Nephron progenitor cell (in vitro differentiated cells): ENCODE data around the gene DCLK2.

Experiments
- DNase-seq: peaks from one replicate; pipeline ENCODE4 v3.0.0; 2021
- H3K27ac Mint-ChIP-seq: 2 replicates; pipeline ENCODE4 v1.8.0; 2021; ENCODE audit warnings: mild to moderate bottlenecking, moderate library complexity, mixed read lengths
- H3K27me3 Mint-ChIP-seq: 2 replicates; pipeline ENCODE4 v1.8.0; 2021; ENCODE audit warnings: mild to moderate bottlenecking, low read depth, mixed read lengths; ENCODE audit not compliant: poor library complexity
- H3K36me3 Mint-ChIP-seq: 2 replicates; pipeline ENCODE4 v1.8.0; 2021; ENCODE audit warnings: low read depth, mixed read lengths
- H3K4me1 Mint-ChIP-seq: 2 replicates; pipeline ENCODE4 v1.8.0; 2021; ENCODE audit warnings: mixed read lengths
- H3K4me3 Mint-ChIP-seq: 2 replicates; pipeline ENCODE4 v1.8.0; 2021; ENCODE audit warnings: mild to moderate bottlenecking, moderate library complexity, mixed read lengths
- H3K9me3 Mint-ChIP-seq: 2 replicates; pipeline ENCODE4 v1.8.0; 2021; ENCODE audit warnings: mild to moderate bottlenecking, moderate library complexity, mixed read lengths
- CTCF ChIP-seq: fragments of 200-600 bp; sonication (generic); IDR thresholded peaks from 2 replicates; pipeline ENCODE4 v1.5.0; 2021; ENCODE audit warnings: antibody characterized with exemption

Gene DCLK2

GRCh38 chr4:150280081-150280895 is 202.0 kb downstream of the DCLK2 start:
- Mint-ChIP-seq H3K27ac (peak overlapping the region; percentile 89), H3K27me3 (no peaks in the 10 kb centered on the region), H3K4me3 (no peak overlapping the region), H3K4me1 (peaks cover 23% of the 10 kb centered on the region), H3K9me3 (peaks cover 25% of the 10 kb centered on the region), H3K36me3 (peaks cover 42% of the 10 kb centered on the region)
- DNase-seq: no peak
- no peak for TF ChIP-seq CTCF

- Mint-ChIP-seq H3K27ac (peak overlapping the region; percentile 89), H3K4me3 (no peak overlapping the region), H3K27me3 (no peaks in the 10 kb centered on the region), H3K9me3 (peaks cover 18% of the 10 kb centered on the region), H3K36me3 (peaks cover 35% of the 10 kb centered on the region), H3K4me1 (peaks cover 23% of the 10 kb centered on the region)
- no peak for TF ChIP-seq CTCF
- DNase-seq: no peak
Measured at GRCh38 chr4:150280975-150281374, 202.7 kb downstream of the DCLK2 start.

GRCh38 chr4:150283689-150284088 is 205.4 kb downstream of the DCLK2 start:
- H3K27me3 Mint-ChIP-seq: no peaks in the 10 kb centered on the region
- TF ChIP-seq CTCF: no peak
- peaks cover 21% of the 10 kb centered on the region for H3K36me3 Mint-ChIP-seq
- H3K9me3 Mint-ChIP-seq: peaks cover 3% of the 10 kb centered on the region
- DNase-seq: no peak
- H3K4me3 Mint-ChIP-seq: no peak overlapping the region
- peaks cover 25% of the 10 kb centered on the region for H3K4me1 Mint-ChIP-seq
- H3K27ac Mint-ChIP-seq: no peak overlapping the region

- no peak overlapping the region for H3K4me3 Mint-ChIP-seq
- no peak for TF ChIP-seq CTCF
- peaks cover 3% of the 10 kb centered on the region for H3K9me3 Mint-ChIP-seq
- no peaks in the 10 kb centered on the region for H3K27me3 Mint-ChIP-seq
- H3K27ac Mint-ChIP-seq: no peak overlapping the region
- H3K36me3 Mint-ChIP-seq: peaks cover 16% of the 10 kb centered on the region
- peaks cover 23% of the 10 kb centered on the region for H3K4me1 Mint-ChIP-seq
- DNase-seq: no peak
Measured at GRCh38 chr4:150286656-150287055, 208.4 kb downstream of the DCLK2 start.

- H3K4me3 Mint-ChIP-seq: no peak overlapping the region
- no peak overlapping the region for H3K27ac Mint-ChIP-seq
- no peak for DNase-seq
- no peak for TF ChIP-seq CTCF
- H3K36me3 Mint-ChIP-seq: peaks cover 14% of the 10 kb centered on the region
- H3K9me3 Mint-ChIP-seq: peaks cover 9% of the 10 kb centered on the region
- H3K4me1 Mint-ChIP-seq: peaks cover 21% of the 10 kb centered on the region
- H3K27me3 Mint-ChIP-seq: no peaks in the 10 kb centered on the region
Measured at GRCh38 chr4:150289198-150289597, 211.0 kb downstream of the DCLK2 start.

GRCh38 chr4:150289881-150290280 is 211.6 kb downstream of the DCLK2 start:
- DNase-seq: no peak
- Mint-ChIP-seq H3K27me3 (no peaks in the 10 kb centered on the region), H3K27ac (no peak overlapping the region), H3K9me3 (peaks cover 9% of the 10 kb centered on the region), H3K4me3 (no peak overlapping the region), H3K4me1 (peaks cover 21% of the 10 kb centered on the region), H3K36me3 (peaks cover 14% of the 10 kb centered on the region)
- TF ChIP-seq CTCF: no peak
